Breast epithelium (tissue), 3 donors: ENCODE measurements around the gene AAR2.

ENCODE experiments used
- POLR2A ChIP-seq: fragments of 450-650 bp; IDR thresholded peaks from one replicate; pipeline ENCODE4 v1.6.1; 2016; ENCODE audit warnings: antibody characterized with exemption, mild to moderate bottlenecking, moderate library complexity
- POLR2AphosphoS5 ChIP-seq, 3 donors: sonication (generic); formaldehyde crosslinking; IDR thresholded peaks; one replicate each; pipeline ENCODE4 v1.6.1; 2017; ENCODE audit warnings: antibody characterized with exemption in 3 of 3
- TF ChIP-seq, protein P1 (sequence below), 3 donors: fragments of 450-650 bp; IDR thresholded peaks; one replicate each; pipeline ENCODE4 v1.5.1; 2016 to 2017; ENCODE audit warnings: antibody characterized with exemption in 3 of 3, mild to moderate bottlenecking in 3 of 3, moderate library complexity in 3 of 3

DNA sequence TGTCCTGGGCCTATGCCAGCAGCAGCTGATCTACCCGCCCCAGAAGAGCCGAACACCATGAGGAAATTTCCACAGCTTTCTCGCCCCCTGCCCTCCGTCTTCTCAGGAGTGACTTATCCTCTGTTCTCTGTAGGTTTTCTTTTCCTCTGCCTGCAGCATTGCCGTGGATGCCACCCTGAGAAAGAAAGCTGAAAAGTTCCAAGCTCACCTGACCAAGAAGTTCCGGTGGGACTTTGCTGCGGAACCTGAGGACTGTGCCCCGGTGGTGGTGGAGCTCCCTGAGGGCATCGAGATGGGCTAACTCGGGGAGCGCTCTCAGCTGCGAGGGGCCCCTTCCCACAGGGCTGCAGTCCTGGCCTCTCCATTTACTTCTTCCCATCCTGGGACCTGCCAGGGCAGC lies 19.2 kb downstream of the AAR2 start:
- TF ChIP-seq, protein P1, sequence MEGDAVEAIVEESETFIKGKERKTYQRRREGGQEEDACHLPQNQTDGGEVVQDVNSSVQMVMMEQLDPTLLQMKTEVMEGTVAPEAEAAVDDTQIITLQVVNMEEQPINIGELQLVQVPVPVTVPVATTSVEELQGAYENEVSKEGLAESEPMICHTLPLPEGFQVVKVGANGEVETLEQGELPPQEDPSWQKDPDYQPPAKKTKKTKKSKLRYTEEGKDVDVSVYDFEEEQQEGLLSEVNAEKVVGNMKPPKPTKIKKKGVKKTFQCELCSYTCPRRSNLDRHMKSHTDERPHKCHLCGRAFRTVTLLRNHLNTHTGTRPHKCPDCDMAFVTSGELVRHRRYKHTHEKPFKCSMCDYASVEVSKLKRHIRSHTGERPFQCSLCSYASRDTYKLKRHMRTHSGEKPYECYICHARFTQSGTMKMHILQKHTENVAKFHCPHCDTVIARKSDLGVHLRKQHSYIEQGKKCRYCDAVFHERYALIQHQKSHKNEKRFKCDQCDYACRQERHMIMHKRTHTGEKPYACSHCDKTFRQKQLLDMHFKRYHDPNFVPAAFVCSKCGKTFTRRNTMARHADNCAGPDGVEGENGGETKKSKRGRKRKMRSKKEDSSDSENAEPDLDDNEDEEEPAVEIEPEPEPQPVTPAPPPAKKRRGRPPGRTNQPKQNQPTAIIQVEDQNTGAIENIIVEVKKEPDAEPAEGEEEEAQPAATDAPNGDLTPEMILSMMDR (IDR thresholded peaks at IDR 0.05) = no peak
- TF ChIP-seq POLR2AphosphoS5 (IDR thresholded peaks at IDR 0.05) (no peak), POLR2A (no peak)
